Measurements from ENCODE around the gene CPXM2.

CPXM2 gene

DNA sequence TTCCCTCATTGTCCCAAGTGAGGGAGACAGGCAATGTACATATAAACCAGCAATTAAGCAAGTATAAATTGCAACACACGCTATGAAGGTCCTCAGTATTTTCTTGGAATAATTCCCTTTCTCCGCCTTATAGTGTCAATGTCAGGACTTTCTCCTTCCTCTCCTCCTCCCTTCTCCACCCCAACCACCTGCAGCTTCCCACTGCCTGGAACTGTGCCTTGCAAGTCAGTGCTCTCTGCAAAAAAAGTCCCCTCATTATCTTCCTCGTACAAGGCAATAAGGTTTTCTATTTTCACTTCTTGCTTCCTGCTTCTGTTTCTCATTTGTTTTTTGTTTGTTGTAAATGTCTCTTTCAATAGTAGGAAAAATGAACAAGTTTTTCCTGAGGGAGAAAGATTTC lies 113.7 kb downstream of the CPXM2 start:
- Histone ChIP-seq H3K27ac (ENCODE audit: low read depth, low read length) (no peak overlapping the region), H3K36me3 (ENCODE audit: insufficient read depth, low read length) (peaks cover 6% of the 10 kb centered on the region), H3K9ac (ENCODE audit: low read length) (no peak overlapping the region), H3K4me3 (ENCODE audit: low read depth in 1 of 2, low read length in 2 of 2) (no peak overlapping the region), H3K27me3 (ENCODE audit: control insufficient read depth in 1 of 2, insufficient read depth in 2 of 2, low read length in 2 of 2) (no peaks in the 10 kb centered on the region), H3K4me1 (ENCODE audit: insufficient read depth, low read length) (peaks cover 14% of the 10 kb centered on the region), H3K9me3 (ENCODE audit: low read length) (no peaks in the 10 kb centered on the region)

DNA sequence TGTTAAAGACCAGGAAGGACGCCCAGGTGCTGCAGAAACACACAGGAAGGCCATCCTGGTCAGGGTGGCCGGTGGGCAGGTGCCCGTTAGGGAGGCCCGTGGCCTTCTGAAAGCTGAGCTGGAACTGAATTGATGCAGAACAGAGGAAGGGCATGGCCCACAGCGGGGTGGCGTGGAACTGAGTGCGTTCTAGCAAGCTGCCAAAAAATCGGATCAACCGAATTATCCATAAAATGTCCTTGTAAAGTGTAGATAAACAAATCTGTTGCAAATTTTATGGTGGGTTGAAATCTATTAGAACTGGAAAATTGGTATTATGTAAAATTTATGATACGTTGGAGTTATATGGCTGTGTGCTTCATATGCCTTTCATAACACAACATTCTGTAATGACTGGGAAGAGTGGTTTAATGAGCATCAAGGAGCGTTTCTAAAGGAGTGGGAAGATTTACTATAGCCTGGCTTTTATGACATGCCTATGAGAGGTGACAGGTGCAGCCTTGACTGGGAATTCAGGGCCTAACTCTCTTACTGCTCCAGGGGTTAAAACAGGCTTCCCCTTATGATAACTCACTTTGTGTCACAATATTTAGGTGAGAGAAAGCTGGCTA lies 117.4 kb downstream of the CPXM2 start:
- no peak overlapping the region for H3K4me3 ChIP-seq (ENCODE audit: low read depth in 1 of 2, low read length in 2 of 2)
- peaks cover 12% of the 10 kb centered on the region for H3K4me1 ChIP-seq (ENCODE audit: insufficient read depth, low read length)
- H3K27me3 ChIP-seq (ENCODE audit: control insufficient read depth in 1 of 2, insufficient read depth in 2 of 2, low read length in 2 of 2), result no peaks in the 10 kb centered on the region
- H3K9ac ChIP-seq (ENCODE audit: low read length), result no peak overlapping the region
- H3K36me3 ChIP-seq (ENCODE audit: insufficient read depth, low read length), result peaks cover 14% of the 10 kb centered on the region
- no peak overlapping the region for H3K27ac ChIP-seq (ENCODE audit: low read depth, low read length)
- no peaks in the 10 kb centered on the region for H3K9me3 ChIP-seq (ENCODE audit: low read length)

DNA sequence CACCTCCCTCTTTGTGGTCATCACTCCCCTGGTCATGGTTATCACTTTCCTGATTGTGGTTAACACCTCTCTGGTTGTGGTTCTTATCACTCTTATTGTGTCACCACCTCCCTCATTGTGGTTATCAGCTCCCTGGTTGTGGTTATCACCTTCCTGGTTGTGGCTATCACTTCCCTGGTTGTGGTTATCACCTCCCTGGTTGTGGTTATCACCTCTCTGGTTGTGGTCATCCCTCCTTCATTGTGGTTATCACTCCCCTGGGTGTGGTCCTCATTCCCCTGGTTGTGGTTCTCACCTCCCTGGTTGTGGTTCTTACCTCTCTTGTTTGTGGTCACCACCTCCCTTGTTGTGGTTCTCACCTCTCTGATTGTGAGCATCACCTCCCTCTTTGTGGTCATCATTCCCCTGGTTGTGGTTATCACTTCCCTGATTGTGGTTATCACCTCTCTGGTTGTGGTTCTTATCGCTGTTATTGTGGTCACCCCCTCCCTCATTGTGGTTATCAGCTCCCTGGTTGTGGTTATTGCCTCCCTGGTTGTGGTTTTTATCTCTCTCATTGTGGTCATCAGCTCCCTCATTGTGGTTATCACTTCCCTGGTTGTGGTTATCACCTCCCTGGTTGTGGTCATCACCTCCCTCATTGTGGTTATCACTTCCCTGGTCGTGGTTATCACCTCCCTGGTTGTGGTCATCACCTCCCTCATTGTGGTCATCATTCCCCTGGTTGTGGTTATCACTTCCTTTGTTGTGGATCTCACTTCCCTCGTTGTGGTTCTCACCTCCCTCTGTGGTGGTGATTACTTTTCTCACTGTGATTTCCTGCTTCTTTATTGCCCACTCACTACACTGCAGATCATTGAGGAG lies 118.7 kb downstream of the CPXM2 start:
- no peak overlapping the region for H3K4me3 ChIP-seq (ENCODE audit: low read depth in 1 of 2, low read length in 2 of 2)
- H3K27ac ChIP-seq (ENCODE audit: low read depth, low read length), result no peak overlapping the region
- peaks cover 20% of the 10 kb centered on the region for H3K36me3 ChIP-seq (ENCODE audit: insufficient read depth, low read length)
- no peak overlapping the region for H3K9ac ChIP-seq (ENCODE audit: low read length)
- H3K4me1 ChIP-seq (ENCODE audit: insufficient read depth, low read length), result no peaks in the 10 kb centered on the region
- H3K9me3 ChIP-seq (ENCODE audit: low read length), result no peaks in the 10 kb centered on the region
- no peaks in the 10 kb centered on the region for H3K27me3 ChIP-seq (ENCODE audit: control insufficient read depth in 1 of 2, insufficient read depth in 2 of 2, low read length in 2 of 2)

DNA sequence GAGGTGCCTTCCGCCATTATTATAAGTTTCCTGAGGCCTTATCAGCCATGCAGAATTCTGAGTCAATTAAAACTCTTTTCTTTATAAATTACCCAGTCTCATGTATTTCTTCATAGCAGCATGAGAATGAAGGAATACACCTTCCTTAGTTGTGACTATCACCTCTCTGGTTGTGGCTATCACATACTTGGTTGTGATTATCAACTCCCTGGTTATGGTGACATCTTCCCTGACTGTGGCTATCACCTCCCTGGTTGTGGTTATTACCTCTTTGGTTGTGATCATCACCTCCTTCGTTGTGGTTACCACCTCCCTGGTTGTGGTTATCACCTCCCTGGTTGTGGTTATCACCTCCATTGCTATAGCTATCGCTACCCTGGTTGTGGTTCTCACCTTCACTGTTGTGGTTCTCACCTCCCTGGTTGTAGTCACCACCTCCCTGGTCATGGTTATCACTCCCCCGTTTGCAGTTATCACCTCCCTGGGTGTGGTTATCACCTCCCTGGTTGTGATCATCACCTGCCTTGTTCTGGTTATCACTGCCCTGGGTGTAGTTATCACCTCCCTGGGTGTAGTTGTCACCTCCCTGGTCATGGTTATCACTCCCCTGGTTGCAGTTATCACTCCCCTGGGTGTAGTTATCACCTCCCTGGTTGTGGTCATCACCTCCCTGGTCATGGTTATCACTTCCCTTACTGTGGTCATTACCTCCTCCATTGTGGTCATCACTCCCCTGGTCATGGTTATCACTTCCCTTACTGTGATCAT lies 119.5 kb downstream of the CPXM2 start:
- no peaks in the 10 kb centered on the region for H3K27me3 ChIP-seq (ENCODE audit: control insufficient read depth in 1 of 2, insufficient read depth in 2 of 2, low read length in 2 of 2)
- H3K36me3 ChIP-seq (ENCODE audit: insufficient read depth, low read length), result peaks cover 23% of the 10 kb centered on the region
- no peaks in the 10 kb centered on the region for H3K4me1 ChIP-seq (ENCODE audit: insufficient read depth, low read length)
- H3K4me3 ChIP-seq (ENCODE audit: low read depth in 1 of 2, low read length in 2 of 2), result no peak overlapping the region
- H3K27ac ChIP-seq (ENCODE audit: low read depth, low read length), result no peak overlapping the region
- H3K9ac ChIP-seq (ENCODE audit: low read length), result no peak overlapping the region
- H3K9me3 ChIP-seq (ENCODE audit: low read length), result no peaks in the 10 kb centered on the region

DNA sequence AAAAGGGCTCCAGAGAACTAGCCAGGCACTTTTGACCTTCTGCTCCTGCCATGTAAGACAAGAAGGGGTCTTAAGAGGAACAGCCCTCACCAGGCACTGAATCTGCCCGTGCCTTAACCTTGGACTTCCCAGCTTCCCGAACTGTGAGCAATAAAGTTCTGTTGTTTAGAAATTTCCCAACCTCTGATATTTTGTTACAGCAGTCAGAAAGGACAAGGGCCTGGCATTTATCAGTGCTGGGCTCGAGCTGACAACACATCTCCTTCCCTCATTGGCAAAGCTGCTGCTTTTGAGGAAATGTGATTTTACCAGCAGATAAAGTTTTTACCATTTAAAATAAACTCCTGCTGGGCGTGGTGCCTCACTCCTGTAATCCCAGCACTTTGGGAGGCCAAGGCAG lies 122.0 kb downstream of the CPXM2 start:
- H3K4me3 ChIP-seq (ENCODE audit: low read depth in 1 of 2, low read length in 2 of 2), result no peak overlapping the region
- H3K27me3 ChIP-seq (ENCODE audit: control insufficient read depth in 1 of 2, insufficient read depth in 2 of 2, low read length in 2 of 2), result no peaks in the 10 kb centered on the region
- no peak overlapping the region for H3K27ac ChIP-seq (ENCODE audit: low read depth, low read length)

DNA sequence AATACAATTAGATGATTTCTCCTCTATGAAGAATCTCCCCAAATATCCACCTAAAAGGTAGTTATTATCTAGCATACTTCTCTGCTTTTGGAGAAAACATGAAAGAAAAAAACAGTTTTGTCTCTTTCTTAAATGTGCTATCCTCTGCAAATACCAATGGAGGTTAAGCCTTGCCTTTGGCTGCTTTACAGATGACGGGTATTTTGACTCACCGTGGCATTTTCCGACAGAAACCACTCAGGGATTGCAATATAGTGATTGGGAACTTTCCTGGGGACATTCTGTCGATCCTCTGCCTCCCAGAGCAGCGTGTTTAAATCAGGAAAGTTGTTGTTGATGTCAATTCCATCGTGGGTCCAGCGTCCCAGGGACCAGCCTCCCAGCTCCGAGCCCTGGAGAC lies 124.8 kb downstream of the CPXM2 start:
- H3K4me1 ChIP-seq (ENCODE audit: insufficient read depth, low read length), result peaks cover 8% of the 10 kb centered on the region
- H3K27me3 ChIP-seq (ENCODE audit: control insufficient read depth in 1 of 2, insufficient read depth in 2 of 2, low read length in 2 of 2), result no peaks in the 10 kb centered on the region
- H3K4me3 ChIP-seq (ENCODE audit: low read depth in 1 of 2, low read length in 2 of 2), result no peak overlapping the region
- no peak overlapping the region for H3K27ac ChIP-seq (ENCODE audit: low read depth, low read length)
- no peaks in the 10 kb centered on the region for H3K9me3 ChIP-seq (ENCODE audit: low read length)
- no peak overlapping the region for H3K9ac ChIP-seq (ENCODE audit: low read length)
- H3K36me3 ChIP-seq (ENCODE audit: insufficient read depth, low read length), result peaks cover 26% of the 10 kb centered on the region

More for the DNA sequence above, 122.0 kb downstream of the CPXM2 start:
- Histone ChIP-seq H3K9ac (ENCODE audit: low read length) (no peak overlapping the region), H3K4me1 (ENCODE audit: insufficient read depth, low read length) (peaks cover 8% of the 10 kb centered on the region), H3K9me3 (ENCODE audit: low read length) (no peaks in the 10 kb centered on the region), H3K36me3 (ENCODE audit: insufficient read depth, low read length) (peaks cover 37% of the 10 kb centered on the region)

DNA sequence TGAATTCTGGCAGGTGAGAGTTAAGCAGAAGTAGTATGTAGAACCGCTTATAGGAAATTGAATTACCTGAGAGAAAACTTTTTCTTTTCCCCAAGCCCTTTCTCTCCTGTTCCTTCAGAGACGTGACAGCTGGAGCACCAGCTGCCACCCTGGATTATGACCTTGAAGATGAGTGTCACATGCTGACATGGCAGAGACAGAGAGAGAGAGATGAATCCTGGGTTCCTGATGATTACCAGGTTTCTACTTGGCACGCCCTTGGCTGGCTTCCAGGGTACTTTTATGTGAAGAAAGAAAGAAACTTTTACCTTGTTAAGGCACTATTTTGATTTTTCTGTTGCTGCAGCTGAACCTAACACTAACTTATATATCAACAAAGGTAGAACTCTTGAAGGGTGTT lies 125.6 kb downstream of the CPXM2 start:
- Histone ChIP-seq H3K4me1 (ENCODE audit: insufficient read depth, low read length) (peaks cover 8% of the 10 kb centered on the region), H3K9ac (ENCODE audit: low read length) (no peak overlapping the region), H3K4me3 (ENCODE audit: low read depth in 1 of 2, low read length in 2 of 2) (no peak overlapping the region), H3K27ac (ENCODE audit: low read depth, low read length) (no peak overlapping the region), H3K36me3 (ENCODE audit: insufficient read depth, low read length) (peaks cover 30% of the 10 kb centered on the region), H3K27me3 (ENCODE audit: control insufficient read depth in 1 of 2, insufficient read depth in 2 of 2, low read length in 2 of 2) (no peaks in the 10 kb centered on the region), H3K9me3 (ENCODE audit: low read length) (no peaks in the 10 kb centered on the region)

DNA sequence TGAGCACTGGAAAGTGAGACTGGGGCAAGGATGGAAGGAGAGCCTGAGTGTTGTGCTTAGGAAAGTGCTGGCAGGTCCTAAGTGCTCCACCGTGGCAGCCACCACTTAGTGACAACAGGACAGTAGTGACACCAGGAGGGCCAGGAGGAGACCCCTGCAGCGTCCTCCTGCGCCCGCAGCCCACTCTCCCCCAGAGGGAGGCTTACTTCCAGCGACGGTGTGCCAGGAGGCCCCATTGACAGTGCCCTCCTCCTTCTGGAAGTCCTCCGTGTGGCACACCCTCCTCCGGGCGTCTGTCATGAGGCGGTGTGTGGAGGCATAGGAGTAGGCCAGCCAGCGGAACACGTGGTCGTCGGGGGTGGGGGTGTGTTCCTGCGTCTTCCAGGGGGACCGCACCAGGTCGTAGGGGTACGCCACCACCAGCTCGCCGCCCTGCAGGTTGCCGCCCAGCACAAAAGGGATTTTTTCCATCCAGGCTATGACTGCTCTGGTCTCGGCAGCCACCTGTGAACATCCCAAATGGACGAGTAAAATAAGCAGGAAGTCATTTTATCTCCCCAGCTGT lies 129.9 kb downstream of the CPXM2 start:
- Histone ChIP-seq H3K36me3 (ENCODE audit: insufficient read depth, low read length) (peaks cover 31% of the 10 kb centered on the region), H3K9me3 (ENCODE audit: low read length) (no peaks in the 10 kb centered on the region), H3K4me3 (ENCODE audit: low read depth in 1 of 2, low read length in 2 of 2) (no peak overlapping the region), H3K27ac (ENCODE audit: low read depth, low read length) (no peak overlapping the region), H3K27me3 (ENCODE audit: control insufficient read depth in 1 of 2, insufficient read depth in 2 of 2, low read length in 2 of 2) (no peaks in the 10 kb centered on the region), H3K4me1 (ENCODE audit: insufficient read depth, low read length) (peaks cover 8% of the 10 kb centered on the region), H3K9ac (ENCODE audit: low read length) (no peak overlapping the region)

DNA sequence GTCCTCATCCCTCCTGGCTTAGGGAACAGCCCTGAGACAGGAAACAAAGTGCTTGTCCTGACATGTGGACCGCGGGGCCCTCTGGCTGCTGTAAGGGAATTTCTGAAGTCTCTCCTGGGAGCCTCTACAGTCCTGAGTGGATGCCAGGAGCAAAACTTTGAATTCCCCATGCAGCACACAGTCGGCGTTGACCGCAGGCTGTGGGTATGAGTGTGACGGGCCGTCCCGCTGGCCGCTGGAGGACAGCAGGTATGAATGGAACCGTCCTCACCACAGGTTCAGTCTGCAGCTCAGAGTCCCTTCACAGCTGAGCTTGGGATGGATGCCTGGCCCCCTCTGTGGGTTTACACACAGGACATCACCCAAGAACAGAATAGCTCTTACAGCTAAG lies 130.6 kb downstream of the CPXM2 start:
- no peak overlapping the region for H3K4me3 ChIP-seq (ENCODE audit: low read depth in 1 of 2, low read length in 2 of 2)
- H3K27ac ChIP-seq (ENCODE audit: low read depth, low read length), result no peak overlapping the region
- H3K27me3 ChIP-seq (ENCODE audit: control insufficient read depth in 1 of 2, insufficient read depth in 2 of 2, low read length in 2 of 2), result no peaks in the 10 kb centered on the region
- peaks cover 27% of the 10 kb centered on the region for H3K36me3 ChIP-seq (ENCODE audit: insufficient read depth, low read length)
- H3K4me1 ChIP-seq (ENCODE audit: insufficient read depth, low read length), result peaks cover 3% of the 10 kb centered on the region
- no peak overlapping the region for H3K9ac ChIP-seq (ENCODE audit: low read length)
- H3K9me3 ChIP-seq (ENCODE audit: low read length), result no peaks in the 10 kb centered on the region

DNA sequence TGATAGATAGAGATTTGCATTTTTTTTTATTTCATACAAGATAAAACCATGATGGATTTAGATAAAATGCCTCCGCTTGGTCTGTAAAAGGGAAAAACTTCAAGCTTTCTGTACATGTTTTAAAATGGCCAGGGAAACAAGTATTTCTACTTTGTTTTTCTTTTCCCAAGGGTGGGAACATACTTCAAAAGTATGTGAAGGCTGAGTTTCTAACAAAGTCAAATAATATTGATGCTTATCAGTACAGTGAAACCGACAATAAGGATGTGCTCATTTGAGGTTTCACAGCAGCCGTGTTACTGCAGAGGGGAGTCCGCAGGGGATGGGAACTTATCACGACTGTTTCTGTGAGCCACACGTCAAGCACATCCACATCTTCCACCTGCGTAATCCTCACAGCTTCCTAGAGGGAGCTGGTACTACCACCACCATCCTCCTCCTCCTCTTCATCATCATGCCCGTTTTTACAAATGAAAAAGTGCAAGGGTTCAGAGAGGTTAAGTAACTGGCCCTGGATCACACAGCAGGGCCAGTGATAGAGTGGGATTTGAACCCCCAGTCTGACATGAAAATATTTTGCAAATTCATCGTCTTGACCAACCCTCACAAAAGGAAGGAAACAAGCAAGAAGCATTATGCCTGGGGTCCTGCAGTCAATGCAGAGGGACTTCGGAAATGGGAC lies 131.1 kb downstream of the CPXM2 start:
- no peak overlapping the region for H3K9ac ChIP-seq (ENCODE audit: low read length)
- peaks cover 22% of the 10 kb centered on the region for H3K36me3 ChIP-seq (ENCODE audit: insufficient read depth, low read length)
- no peak overlapping the region for H3K27ac ChIP-seq (ENCODE audit: low read depth, low read length)
- no peaks in the 10 kb centered on the region for H3K4me1 ChIP-seq (ENCODE audit: insufficient read depth, low read length)
- no peaks in the 10 kb centered on the region for H3K27me3 ChIP-seq (ENCODE audit: control insufficient read depth in 1 of 2, insufficient read depth in 2 of 2, low read length in 2 of 2)
- no peaks in the 10 kb centered on the region for H3K9me3 ChIP-seq (ENCODE audit: low read length)
- no peak overlapping the region for H3K4me3 ChIP-seq (ENCODE audit: low read depth in 1 of 2, low read length in 2 of 2)
